ENCODE results near the gene TMPRSS12.
"Not testable (repeated sequence)": the region's sequence is repeated elsewhere in the genome, so short reads cannot be mapped to it uniquely, and the experiment has no call there.

Gene TMPRSS12

DNA sequence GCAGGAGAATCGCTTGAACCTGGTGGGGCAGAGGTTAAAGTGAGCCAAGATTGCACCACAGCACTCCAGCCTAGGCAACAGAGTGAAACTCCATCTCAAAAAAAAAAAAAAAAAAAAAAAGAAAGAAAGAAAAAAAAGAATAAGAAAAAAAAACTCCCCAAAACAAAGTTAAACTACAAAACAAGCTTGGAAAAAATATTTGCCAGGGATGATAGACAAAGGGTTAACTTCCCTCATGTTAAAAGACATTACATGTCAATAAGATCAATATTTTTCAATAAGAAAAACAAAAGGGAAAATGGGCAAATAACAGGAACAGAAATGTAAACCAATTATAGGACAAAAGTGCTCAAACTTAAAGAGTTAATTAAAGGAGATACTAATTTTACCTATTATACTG, 83.2 kb downstream of the TMPRSS12 start:
- no peak for DNase-seq (ENCODE audit: low spot score)

DNA sequence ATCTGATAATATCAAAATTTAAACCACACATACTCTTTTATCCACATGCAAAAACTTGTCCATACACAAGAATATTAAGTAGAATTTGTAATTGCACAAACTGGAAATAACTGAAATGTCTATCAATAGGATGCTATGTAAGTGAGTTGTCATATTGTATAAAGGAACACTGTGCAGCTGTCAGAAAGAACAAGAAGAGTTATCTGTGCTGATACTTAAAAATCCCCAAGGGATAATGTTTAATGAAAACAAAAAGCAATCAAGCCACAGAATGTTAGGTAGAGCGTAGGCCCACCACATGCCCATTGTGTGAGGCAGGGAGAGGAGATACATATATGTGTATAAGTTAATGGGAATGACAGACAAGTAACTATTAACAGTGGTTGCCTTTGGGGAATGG, 83.7 kb downstream of the TMPRSS12 start:
- DNase-seq (ENCODE audit: low spot score): no peak

DNA sequence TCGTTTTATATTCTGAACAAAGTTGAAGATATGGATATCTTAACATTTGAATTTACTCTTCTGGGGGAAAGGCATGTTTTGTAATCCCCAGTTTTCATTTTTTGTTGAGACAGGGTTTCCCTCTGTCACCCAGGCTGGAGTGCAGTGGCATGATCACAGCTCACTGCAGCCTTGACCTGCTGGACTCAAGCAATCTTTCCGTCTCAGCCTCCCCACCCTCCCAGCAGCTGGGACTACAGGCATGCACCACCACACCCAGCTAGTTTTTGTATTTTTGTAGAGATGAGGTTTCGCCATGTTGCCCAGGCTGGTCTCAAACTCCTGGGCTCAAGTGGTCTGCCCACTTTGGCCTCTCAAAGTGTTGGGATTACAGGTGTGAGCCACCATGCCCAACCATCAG, 84.2 kb downstream of the TMPRSS12 start:
- DNase-seq (ENCODE audit: low spot score): not testable (repeated sequence)

DNA sequence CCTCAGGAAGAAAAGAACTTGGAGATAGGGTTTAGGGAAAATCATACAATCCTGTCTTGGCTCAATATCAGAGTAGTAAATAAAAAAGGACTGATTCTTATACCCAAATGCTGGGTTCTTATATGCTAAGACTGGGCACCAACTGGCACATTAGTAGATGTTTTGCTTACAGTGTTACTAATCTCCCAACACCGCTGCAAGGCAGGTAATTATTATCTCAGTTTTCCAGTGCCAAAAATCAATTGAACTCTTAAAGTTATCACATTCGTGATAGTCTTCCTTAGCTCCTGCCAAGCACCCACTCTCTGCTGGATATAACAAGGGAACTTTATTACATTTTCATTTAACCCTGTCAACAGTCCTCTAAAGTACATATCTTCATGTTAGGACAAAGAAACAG, 84.6 kb downstream of the TMPRSS12 start:
- no peak for DNase-seq (ENCODE audit: low spot score)

DNA sequence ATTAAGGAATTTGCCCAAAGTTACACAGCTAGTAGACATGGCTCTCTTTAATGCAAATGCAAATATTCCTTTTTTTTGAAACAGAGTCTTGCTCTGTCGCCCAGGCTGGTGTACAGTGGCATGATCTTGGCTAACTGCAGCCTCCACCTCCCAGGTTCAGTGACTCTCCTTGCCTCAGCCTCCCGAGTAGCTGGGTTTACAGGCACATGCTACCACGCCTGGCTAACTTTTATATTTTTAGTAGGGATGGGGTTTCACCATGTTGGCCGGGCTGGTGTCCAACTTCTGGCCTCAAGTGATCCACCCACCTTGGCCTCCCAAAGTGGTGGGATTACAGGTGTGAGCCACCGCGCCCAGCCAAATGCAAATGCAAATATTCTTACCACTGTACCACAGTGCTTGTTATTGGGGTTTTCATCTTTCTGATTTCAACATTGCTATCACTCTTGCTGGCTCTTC, 85.1 kb downstream of the TMPRSS12 start:
- no peak for DNase-seq (ENCODE audit: low spot score)

DNA sequence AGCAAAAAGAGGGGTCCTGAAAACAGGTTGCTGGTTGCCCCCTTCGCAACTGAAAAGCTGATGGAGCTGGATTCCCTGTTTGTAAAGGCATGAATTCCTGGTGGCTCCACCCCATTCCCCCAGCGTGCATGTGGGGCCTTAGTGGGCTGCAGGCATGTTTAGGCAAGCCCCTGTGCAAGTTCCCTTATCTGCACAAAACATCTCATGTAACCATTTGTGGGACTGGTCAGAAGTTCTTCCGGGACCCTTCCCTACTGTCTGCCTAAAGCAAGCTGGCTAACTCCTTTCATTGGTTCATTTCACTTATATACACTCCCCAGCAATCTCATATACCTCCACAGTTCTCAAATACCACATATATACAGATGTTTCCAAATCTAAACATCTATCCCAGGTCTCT, 85.7 kb downstream of the TMPRSS12 start:
- no peak for DNase-seq (ENCODE audit: low spot score)

DNA sequence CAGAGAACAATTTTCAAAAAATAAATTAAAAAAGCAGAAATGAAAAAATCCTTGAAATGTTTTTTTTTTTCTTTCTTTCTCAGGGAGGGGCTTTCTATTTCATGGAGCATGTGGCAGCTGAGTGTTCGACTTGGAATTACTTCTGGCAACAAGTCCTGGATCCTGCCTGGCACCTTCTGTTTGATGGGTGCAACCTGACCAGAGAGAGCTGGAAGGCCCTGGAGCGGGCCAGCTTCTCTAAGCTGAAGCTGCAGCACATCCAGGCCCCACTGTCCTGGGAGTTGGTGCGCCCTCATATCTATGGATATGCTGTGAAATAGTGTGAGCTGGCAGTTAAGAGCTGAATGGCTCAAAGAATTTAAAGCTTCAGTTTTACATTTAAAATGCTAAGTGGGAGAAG, 87.1 kb downstream of the TMPRSS12 start:
- DNase-seq (ENCODE audit: low spot score): no peak

DNA sequence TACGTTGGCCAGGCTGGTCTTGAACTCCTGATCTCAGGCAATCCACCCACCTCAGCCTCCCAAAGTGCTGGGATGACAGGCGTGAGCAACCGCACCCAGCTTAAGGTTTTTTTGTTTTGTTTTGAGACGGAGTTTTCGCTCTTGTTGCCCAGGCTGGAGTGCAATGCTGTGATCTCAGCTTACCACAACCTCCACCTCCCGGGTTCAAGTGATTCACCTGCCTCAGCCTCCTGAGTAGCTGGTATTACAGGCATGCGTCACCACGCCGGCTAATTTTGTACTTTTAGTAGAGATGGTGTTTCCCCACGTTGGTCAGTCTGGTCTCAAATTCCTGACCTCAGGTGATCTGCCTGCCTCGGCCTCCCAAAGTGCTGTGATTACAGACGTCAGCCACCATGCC, 87.8 kb downstream of the TMPRSS12 start:
- not testable (repeated sequence) for DNase-seq (ENCODE audit: low spot score)

DNA sequence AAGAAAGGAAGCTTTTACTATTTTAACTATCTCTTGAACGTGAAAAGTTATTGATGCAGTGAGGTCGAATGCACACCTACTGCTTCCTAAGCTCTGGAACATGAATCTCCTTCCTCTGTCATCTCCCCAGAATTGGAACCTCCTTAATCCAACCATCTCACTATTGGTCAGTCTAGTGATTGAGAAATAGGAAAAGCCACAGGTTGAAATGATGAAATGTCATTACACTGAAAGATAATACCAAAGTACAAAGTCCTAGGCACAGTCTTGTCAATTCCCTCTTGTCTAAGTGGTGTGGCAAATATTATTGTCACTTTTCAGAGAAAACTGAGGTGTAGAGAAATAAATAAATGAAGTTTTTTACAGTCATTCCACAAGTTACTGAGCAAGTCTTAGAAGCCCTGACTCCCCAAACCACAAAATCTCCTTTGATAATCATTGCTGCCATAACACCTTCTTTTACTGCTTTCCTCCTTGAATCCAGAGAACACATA, 90.1 kb downstream of the TMPRSS12 start:
- no peak for DNase-seq (ENCODE audit: low spot score)

DNA sequence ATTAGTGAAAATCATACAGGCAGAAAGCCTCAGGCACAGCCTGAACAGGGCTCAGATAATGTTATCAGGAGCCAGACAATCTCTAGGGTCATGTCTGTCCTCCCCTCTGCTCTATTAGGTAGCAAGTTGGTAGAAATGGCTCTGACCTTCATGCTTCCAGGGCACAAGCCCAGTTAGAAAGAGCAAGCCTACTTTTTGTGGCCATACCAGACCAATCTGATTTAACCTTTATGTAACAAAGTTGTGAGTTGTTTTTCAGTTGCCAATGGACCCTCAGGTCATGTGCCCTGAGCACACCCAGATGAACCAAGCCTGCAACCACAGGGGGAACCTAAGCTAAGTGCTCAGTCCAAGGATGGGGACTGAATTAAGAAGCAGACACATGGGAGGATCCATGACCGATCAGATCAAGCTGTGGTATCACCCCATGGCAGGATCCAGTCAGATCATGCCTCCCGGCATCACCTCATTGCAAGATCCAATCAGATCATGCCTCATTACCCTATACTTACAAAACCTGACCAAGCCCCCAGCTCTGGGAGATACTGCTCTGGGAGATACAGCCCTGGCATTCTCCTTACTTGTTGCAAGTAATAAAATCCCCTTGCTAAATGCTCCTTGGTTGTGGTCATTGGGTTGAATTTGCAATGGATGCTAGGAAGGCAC, 90.9 kb downstream of the TMPRSS12 start:
- peak; percentile 35 for DNase-seq (ENCODE audit: low spot score)

DNA sequence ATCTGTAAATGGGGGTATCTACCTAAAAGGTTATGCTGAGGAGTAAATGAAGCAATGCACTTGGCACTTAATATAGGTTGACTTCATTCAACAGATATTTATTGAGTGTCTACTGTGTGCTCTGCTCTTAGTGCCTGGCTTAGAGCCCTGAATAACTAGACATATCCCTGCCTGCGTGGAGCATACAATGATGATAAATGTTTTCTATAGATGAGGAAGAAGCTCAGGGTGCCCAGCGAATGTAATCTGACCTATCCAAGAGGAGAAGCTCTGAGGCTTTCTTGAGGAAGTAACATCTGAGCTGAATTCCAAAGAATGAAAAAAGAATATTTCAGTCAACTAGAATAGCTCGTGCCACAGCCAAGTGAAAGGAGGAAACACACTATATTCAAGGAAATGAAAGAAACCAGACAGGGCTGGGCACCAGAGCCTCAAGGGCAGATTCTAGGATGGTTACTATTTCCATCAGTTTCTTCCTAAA, 91.7 kb downstream of the TMPRSS12 start:
- no peak for DNase-seq (ENCODE audit: low spot score)

DNA sequence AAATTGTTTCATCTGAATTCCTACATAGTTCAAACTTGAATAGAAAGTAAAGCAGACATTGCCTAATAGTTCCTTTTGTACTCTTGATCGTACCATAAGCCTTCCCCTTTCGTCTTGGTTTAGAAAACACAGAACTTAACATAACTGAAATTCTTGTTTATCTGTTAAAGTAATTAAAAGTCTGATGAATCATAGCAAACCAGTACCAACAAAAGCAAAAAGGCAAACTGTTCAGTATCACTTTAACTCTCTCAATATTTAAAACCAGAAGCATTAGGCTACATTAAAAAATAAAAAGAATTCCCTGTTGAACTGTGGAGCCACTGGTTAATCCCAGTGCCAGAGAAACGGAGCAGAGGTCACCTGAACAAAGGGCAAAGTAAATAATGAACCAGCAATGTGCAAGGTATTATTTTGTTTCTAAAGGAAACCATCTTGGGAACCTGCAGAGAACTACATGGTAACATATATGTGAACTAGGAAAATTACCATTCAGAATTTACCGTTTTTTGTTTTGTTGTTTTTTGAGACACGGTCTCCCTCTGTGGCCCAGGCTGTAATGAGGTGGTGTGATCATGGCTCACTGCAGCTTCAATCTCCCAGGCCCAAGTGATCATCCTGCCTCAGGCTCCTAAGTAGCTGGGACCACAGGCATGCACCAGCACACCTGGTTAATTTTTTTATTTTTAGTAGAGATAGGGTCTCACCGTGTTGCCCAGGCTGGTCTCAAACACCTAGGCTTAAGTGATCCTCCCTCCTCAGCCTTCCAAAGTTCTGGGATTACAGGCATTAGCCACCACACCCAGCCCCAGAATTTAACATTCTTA, 92.5 kb downstream of the TMPRSS12 start:
- no peak for DNase-seq (ENCODE audit: low spot score)

DNA sequence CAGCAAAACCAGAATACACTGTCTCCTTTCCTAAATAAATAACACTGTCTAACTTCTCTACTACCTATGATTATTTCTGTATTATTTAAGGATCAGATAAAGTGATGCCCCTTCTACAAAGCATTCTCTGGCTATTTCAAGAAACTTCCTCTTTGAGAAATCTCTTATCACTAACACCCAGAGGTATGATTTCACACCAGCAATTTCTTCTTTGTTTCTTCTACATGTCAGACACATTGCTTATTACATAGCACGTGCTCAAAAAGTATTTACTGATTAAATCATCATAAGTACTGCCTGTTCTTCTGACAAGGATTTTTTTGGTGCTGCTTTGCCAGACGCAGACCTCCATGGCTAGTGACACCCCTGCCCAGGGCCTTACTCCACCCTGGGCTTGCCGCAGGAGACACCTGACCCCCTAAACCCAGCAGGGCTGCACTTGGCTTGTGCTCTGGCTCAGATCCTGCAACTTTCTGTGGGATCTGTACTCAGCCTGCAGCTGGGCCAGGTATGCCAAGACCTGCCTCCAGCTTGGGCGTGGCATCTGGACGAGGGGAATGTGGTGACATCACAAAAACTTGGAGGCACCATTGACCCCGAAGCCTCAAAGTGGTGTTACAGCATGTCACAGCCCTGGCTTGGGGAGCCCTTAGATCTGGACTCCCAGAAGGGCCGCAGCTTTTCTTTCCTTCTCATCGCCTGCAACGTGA, 94.2 kb downstream of the TMPRSS12 start:
- DNase-seq (ENCODE audit: low spot score): no peak

Small RNAs within 50 kb of the gene (small RNA-seq; reads per million reads assigned to genes)
- gene AC013244.2 (0 reads per million in 2 experiments), gene RN7SL519P (0 reads per million in 2 experiments)
